GM13976 (cell line): Measurements from ENCODE around the gene NENF.

Experiments used
- DNase-seq: peaks from one replicate; pipeline ENCODE4 v3.0.0; 2012; ENCODE audit warnings: low spot score
- in situ Hi-C: fragments of 300-500 bp; cut with MboI; formaldehyde crosslinking; loops from one replicate; pipeline ENCODE4 v1.12.0; 2022; ENCODE audit warnings: low sequenced_read_pairs, mixed read lengths, inconsistent platforms; ENCODE audit not compliant: unreplicated experiment
- TF ChIP-seq, protein P1 (sequence below): IDR thresholded peaks from 2 replicates; pipeline ENCODE4 v1.5.1; 2012; ENCODE audit warnings: borderline replicate concordance, mild to moderate bottlenecking; ENCODE audit not compliant: insufficient read depth; ENCODE audit errors: extremely low read depth, missing control alignments, control extremely low read depth

Gene NENF

DNA sequence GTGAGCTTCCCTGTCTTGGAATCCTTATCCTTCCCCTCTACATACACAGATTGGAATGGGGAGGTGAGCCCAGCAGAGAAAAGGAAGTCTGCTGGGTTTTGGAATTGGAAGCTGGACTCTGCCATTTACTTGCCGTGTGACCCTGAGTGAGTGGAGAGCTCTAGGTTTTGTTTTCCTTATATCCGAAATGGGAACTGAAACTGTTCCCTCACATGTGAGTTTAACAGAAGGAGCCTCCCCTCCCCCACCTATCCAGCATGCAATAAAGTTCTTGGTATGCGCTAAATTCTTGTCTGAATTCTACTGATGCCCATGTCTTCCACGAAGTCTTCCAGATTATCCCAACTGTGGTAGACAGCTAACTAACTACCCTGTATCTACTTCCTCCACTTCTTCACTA, 58.7 kb downstream of the NENF start:
- no peak for DNase-seq
- in situ Hi-C loops: no loop called here
- TF ChIP-seq, protein P1, sequence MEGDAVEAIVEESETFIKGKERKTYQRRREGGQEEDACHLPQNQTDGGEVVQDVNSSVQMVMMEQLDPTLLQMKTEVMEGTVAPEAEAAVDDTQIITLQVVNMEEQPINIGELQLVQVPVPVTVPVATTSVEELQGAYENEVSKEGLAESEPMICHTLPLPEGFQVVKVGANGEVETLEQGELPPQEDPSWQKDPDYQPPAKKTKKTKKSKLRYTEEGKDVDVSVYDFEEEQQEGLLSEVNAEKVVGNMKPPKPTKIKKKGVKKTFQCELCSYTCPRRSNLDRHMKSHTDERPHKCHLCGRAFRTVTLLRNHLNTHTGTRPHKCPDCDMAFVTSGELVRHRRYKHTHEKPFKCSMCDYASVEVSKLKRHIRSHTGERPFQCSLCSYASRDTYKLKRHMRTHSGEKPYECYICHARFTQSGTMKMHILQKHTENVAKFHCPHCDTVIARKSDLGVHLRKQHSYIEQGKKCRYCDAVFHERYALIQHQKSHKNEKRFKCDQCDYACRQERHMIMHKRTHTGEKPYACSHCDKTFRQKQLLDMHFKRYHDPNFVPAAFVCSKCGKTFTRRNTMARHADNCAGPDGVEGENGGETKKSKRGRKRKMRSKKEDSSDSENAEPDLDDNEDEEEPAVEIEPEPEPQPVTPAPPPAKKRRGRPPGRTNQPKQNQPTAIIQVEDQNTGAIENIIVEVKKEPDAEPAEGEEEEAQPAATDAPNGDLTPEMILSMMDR: no peak
